Measurements from ENCODE around the gene DIPK1A.

The DIPK1A gene

GRCh38 chr1:92940541-92940940, 20.7 kb downstream of the DIPK1A start:
- no peak for TF ChIP-seq CTCF (conservative IDR thresholded peaks at IDR 0.05; ENCODE audit: low read depth, low read length)
- no peak for DNase-seq (ENCODE audit: low read depth)
- no peak overlapping the region for H3K4me3 ChIP-seq (ENCODE audit: low read length)

DNA sequence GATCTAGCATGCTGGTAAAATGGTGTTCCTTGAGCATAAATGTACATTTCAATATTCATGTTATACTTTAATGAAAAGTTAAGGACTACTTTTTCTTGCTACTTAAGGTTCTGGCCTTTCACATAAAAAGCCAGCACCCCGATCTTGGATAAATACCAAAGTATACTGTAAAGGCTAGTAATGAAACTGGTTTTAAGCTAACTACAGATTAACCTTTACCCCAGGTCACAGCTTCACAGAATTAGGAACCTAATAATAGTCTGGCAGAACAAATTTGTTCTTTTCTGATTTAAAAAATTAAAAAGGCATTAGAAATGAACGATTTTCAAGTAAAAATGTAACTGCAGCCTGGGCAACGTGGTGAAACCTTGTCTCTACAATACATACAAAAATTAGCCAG, 23.5 kb downstream of the DIPK1A start:
- no peak for TF ChIP-seq CTCF (conservative IDR thresholded peaks at IDR 0.05; ENCODE audit: low read depth, low read length)
- H3K4me3 ChIP-seq (ENCODE audit: low read length), result no peak overlapping the region
- no peak for DNase-seq (ENCODE audit: low read depth)

- H3K4me3 ChIP-seq (ENCODE audit: low read length), result no peak overlapping the region
- no peak for DNase-seq (ENCODE audit: low read depth)
- no peak for TF ChIP-seq CTCF (conservative IDR thresholded peaks at IDR 0.05; ENCODE audit: low read depth, low read length)
Observed at GRCh38 chr1:92936865-92937264, 24.4 kb downstream of the DIPK1A start.

- DNase-seq (ENCODE audit: low read depth), result no peak
- TF ChIP-seq CTCF (conservative IDR thresholded peaks at IDR 0.05; ENCODE audit: low read depth, low read length), result no peak
- H3K4me3 ChIP-seq (ENCODE audit: low read length), result no peak overlapping the region
Observed at GRCh38 chr1:92934395-92935378, 26.6 kb downstream of the DIPK1A start.

- no peak for DNase-seq (ENCODE audit: low read depth)
- TF ChIP-seq CTCF (conservative IDR thresholded peaks at IDR 0.05; ENCODE audit: low read depth, low read length), result no peak
- no peak overlapping the region for H3K4me3 ChIP-seq (ENCODE audit: low read length)
Observed at GRCh38 chr1:92933459-92933858, 27.8 kb downstream of the DIPK1A start.

- no peak overlapping the region for H3K4me3 ChIP-seq (ENCODE audit: low read length)
- no peak for DNase-seq (ENCODE audit: low read depth)
- no peak for TF ChIP-seq CTCF (conservative IDR thresholded peaks at IDR 0.05; ENCODE audit: low read depth, low read length)
Observed at GRCh38 chr1:92931691-92932090, 29.6 kb downstream of the DIPK1A start.

GRCh38 chr1:92929461-92929860, 31.8 kb downstream of the DIPK1A start:
- no peak for DNase-seq (ENCODE audit: low read depth)
- TF ChIP-seq CTCF (conservative IDR thresholded peaks at IDR 0.05; ENCODE audit: low read depth, low read length), result no peak
- no peak overlapping the region for H3K4me3 ChIP-seq (ENCODE audit: low read length)

Data from retinal pigment epithelial cell (primary cell).